ENCODE measurements around the gene METTL25. TPM values are rescaled to one million over a fixed set of nuclear protein-coding genes. Genes with fewer than 3 reads are reported as not detected.

METTL25 gene
- total RNA-seq, 4 donors from 2014 or later = 11.4 to 24.7 (median 20.0) TPM

- DNase-seq = no peak
- Histone ChIP-seq H3K27me3 (no peaks in the 10 kb centered on the region), H3K4me3 (no peak overlapping the region), H3K27ac (no peak overlapping the region), H3K36me3 (no peaks in the 10 kb centered on the region), H3K9me3 (no peaks in the 10 kb centered on the region), H3K4me1 (no peaks in the 10 kb centered on the region)
- no peak for TF ChIP-seq POLR2A (IDR thresholded peaks at IDR 0.05)
- TF ChIP-seq, protein P1, sequence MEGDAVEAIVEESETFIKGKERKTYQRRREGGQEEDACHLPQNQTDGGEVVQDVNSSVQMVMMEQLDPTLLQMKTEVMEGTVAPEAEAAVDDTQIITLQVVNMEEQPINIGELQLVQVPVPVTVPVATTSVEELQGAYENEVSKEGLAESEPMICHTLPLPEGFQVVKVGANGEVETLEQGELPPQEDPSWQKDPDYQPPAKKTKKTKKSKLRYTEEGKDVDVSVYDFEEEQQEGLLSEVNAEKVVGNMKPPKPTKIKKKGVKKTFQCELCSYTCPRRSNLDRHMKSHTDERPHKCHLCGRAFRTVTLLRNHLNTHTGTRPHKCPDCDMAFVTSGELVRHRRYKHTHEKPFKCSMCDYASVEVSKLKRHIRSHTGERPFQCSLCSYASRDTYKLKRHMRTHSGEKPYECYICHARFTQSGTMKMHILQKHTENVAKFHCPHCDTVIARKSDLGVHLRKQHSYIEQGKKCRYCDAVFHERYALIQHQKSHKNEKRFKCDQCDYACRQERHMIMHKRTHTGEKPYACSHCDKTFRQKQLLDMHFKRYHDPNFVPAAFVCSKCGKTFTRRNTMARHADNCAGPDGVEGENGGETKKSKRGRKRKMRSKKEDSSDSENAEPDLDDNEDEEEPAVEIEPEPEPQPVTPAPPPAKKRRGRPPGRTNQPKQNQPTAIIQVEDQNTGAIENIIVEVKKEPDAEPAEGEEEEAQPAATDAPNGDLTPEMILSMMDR (IDR thresholded peaks at IDR 0.05) = no peak
These were observed 49.2 kb downstream of the METTL25 start for GRCh38 chr12:82407481-82407880.

- H3K9me3 ChIP-seq = no peaks in the 10 kb centered on the region
- H3K27ac ChIP-seq = no peak overlapping the region
- no peak for TF ChIP-seq POLR2A (IDR thresholded peaks at IDR 0.05)
- TF ChIP-seq, protein P1 (IDR thresholded peaks at IDR 0.05) = no peak
- no peaks in the 10 kb centered on the region for H3K36me3 ChIP-seq
- H3K4me1 ChIP-seq = no peaks in the 10 kb centered on the region
- no peak overlapping the region for H3K4me3 ChIP-seq
- no peak for DNase-seq
- H3K27me3 ChIP-seq = no peaks in the 10 kb centered on the region
These were observed 50.5 kb downstream of the METTL25 start for GRCh38 chr12:82408844-82409243.

- TF ChIP-seq, protein P1 (IDR thresholded peaks at IDR 0.05) = no peak
- TF ChIP-seq POLR2A (IDR thresholded peaks at IDR 0.05) = no peak
- DNase-seq = no peak
- Histone ChIP-seq H3K27me3 (no peaks in the 10 kb centered on the region), H3K27ac (no peak overlapping the region), H3K4me1 (no peaks in the 10 kb centered on the region), H3K9me3 (no peaks in the 10 kb centered on the region), H3K36me3 (no peaks in the 10 kb centered on the region), H3K4me3 (no peak overlapping the region)
These were observed 53.4 kb downstream of the METTL25 start for GRCh38 chr12:82411546-82412230.

- Histone ChIP-seq H3K4me1 (no peaks in the 10 kb centered on the region), H3K9me3 (no peaks in the 10 kb centered on the region), H3K27ac (no peak overlapping the region), H3K4me3 (no peak overlapping the region), H3K36me3 (no peaks in the 10 kb centered on the region), H3K27me3 (no peaks in the 10 kb centered on the region)
- TF ChIP-seq, protein P1 (IDR thresholded peaks at IDR 0.05) = no peak
- TF ChIP-seq POLR2A (IDR thresholded peaks at IDR 0.05) = no peak
- no peak for DNase-seq
These were observed 53.9 kb downstream of the METTL25 start for GRCh38 chr12:82412246-82412645.

- Histone ChIP-seq H3K4me3 (no peak overlapping the region), H3K27ac (no peak overlapping the region)
- no peak for TF ChIP-seq POLR2A (IDR thresholded peaks at IDR 0.05)
- TF ChIP-seq, protein P1 (IDR thresholded peaks at IDR 0.05) = no peak
These were observed 55.7 kb downstream of the METTL25 start for GRCh38 chr12:82414044-82414443.

More at GRCh38 chr12:82414044-82414443, 55.7 kb downstream of the METTL25 start:
- Histone ChIP-seq H3K27me3 (no peaks in the 10 kb centered on the region), H3K9me3 (no peaks in the 10 kb centered on the region), H3K36me3 (no peaks in the 10 kb centered on the region), H3K4me1 (no peaks in the 10 kb centered on the region)
- DNase-seq = no peak
